NB4 (cell line): ENCODE data around the gene CLRN3.

ENCODE experiments used
- DNase-seq: peaks from one replicate; pipeline ENCODE4 v3.0.0; 2010; ENCODE audit warnings: low read depth
- H3K4me3 ChIP-seq: one replicate; pipeline ENCODE4 v1.5.1; 2011; ENCODE audit warnings: mild to moderate bottlenecking, low read depth, low read length, moderate library complexity
- CTCF ChIP-seq: IDR thresholded peaks from one replicate; pipeline ENCODE4 v1.5.1; 2012; ENCODE audit warnings: low read depth, low read length
- MAX ChIP-seq: IDR thresholded peaks from 2 replicates; pipeline ENCODE4 v1.6.1; 2011; ENCODE audit warnings: low read depth, low read length
- MYC ChIP-seq: IDR thresholded peaks from 2 replicates; pipeline ENCODE4 v1.6.1; 2011; ENCODE audit warnings: low read depth, low read length
- POLR2A ChIP-seq: IDR thresholded peaks from 2 replicates; pipeline ENCODE4 v1.6.1; 2011; ENCODE audit warnings: mild to moderate bottlenecking; ENCODE audit not compliant: insufficient read length; ENCODE audit errors: extremely low read depth

Gene CLRN3

DNA sequence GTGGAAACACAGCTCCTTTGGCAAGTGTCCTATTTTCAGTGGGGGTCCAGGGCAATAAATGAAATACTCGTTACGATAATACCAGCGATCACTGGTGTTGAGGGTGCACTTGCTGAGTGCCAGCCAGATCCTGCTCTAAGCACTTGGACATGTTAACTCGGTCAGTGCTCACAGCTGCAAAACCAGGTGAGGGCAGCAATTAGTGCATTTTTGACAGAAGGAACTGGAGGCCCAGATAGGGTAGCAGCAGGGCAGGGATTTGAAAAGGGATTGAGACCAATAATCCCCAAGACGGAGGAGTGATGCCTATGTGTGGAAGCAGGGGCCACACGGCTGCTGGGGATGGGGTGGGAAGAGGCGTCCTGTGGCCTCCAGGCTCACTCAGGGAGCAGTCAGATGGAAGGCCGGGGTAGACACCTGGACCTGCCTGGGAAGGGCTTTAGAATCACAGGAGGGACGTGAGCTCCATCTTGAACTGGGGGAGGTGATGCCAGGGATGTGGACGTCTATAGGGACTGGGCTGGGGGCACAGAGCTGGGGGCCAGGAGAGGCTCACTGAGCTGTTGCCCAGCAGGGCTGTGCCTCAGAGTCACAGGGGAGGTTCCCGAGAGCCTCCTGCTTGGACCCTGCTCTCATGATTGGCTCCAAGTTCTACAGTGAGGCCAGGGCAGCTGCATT lies 28.5 kb upstream of the CLRN3 start:
- DNase-seq = peak; percentile 27
- TF ChIP-seq POLR2A (no peak), CTCF (no peak), MYC (no peak), MAX (no peak)
- peak overlapping the region; percentile 47 for H3K4me3 ChIP-seq

DNA sequence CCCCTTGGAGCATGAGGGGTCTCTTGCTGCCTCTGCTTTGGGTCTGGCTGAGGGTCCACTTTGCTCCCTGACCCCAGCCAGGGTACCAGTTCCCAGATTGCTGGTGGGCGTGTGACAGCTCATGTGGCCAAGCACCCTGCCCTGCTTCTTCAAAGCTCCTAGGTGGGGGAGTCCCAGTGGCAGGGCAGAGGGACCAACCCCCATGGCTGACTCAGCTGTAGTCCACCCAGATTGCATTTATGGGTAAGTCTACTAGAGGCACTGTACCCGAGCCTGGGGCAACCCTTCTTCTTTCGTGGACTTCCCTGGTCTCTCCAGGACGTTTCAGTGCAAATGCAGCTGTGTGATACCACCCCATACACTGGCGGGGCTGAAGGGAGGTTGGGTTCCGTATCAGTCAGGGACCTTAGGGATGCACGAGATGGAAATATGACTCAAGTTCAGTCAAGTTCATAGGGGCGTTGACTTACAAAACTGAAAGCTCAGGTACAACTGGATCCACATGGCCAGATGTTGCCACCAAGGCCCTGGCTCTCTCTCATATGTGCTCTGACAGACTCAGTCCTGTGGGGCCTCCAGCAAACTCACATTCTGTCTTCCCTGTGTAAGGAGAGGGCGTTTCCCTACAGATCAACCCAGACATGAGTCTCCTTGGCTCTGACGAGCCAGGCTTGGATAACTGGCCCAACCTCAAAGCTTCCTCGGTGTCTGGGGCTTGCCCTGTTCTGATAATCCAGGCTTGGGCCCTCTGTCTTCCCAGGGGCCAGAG lies 27.7 kb upstream of the CLRN3 start:
- peak; percentile 84 for DNase-seq
- no peak for TF ChIP-seq CTCF
- TF ChIP-seq POLR2A = no peak
- no peak for TF ChIP-seq MAX
- TF ChIP-seq MYC = no peak
- H3K4me3 ChIP-seq = peak overlapping the region; percentile 47

DNA sequence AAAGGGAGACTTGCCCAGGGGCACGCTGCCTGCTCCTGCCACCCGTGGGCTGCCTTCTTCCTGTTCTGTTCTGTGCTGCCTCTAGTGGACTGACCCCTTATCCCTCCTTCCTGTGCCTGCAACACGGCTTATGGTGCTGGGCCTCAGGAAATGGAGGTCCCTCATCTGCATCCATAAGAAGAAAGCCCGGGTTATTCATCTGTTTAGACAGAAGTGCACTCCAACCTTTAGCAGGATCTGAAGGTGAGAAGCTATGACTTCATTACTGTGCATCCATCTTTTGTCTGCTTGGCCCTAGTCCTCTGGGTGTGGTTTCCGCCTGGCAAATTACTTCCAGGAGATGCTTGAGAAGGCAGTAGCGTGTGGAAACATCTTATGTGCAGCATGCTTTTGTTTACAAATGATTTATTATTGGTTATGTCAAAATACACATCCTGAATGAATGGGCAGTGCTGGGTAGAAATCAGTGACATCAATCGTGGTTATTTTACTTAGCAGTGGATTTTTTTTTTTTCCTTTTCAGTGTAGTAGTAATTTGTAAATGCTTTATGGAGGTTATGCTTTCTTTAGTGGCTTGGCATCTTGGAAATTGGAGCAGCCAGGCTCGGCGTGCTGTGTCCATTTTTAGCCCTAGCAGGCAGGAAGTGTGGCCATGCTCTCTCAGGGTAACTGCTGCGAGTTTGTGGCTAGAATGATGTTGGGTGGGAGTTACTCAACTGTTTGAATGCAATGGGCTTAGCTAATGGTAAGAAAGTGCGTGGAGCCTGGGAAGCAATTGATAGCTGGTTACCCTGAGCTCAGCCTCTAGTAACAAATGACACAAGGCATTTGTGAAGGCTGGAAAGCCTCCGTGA lies 26.9 kb upstream of the CLRN3 start:
- DNase-seq = peak; percentile 93
- peak overlapping the region; percentile 47 for H3K4me3 ChIP-seq
- no peak for TF ChIP-seq POLR2A
- TF ChIP-seq MAX = peak; percentile 74
- TF ChIP-seq CTCF = peak; percentile 72
- peak; percentile 89 for TF ChIP-seq MYC

DNA sequence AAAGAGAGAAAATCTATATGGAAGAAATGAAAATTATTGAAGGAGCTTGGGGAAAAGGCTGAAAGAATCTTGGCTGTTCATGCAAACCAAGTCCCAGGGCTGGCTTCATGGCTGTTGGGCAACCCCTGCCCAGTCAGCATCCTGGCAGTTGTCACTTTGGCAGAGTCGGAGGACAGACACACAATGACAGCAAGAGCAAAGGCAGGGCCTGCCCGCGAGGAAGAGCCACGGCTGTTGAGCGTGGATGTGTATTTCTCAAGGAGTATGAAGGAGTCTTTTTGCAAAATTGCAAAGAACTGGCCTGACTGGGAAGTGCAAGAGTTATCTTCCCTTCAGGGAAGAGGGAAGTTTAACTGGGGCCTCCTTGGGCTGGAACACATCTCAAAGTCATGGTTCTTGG lies 25.8 kb upstream of the CLRN3 start:
- H3K4me3 ChIP-seq = no peak overlapping the region
- DNase-seq = peak; percentile 58
- no peak for TF ChIP-seq MYC
- no peak for TF ChIP-seq MAX
- no peak for TF ChIP-seq CTCF
- no peak for TF ChIP-seq POLR2A

DNA sequence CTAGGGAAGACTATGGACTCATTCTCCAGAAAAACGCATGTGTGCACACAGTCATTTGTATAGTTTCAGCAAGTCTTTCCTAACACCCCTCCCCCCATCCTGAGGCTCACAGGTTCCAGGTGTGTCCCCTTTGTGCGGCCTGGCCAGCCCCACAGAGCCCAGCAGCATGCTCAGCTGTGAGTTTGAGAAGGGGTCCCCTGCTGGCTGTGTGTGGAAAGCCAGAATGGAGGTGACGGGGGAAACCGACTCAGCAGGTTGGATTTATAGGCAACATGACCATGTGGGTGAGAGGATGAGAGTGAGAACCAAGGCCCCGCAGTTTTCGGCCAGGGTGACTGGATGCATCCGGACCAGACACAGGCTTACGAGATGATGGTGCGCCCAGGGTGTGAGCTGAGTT lies 24.1 kb upstream of the CLRN3 start:
- no peak overlapping the region for H3K4me3 ChIP-seq
- TF ChIP-seq POLR2A (no peak), MYC (no peak), MAX (no peak), CTCF (no peak)
- no peak for DNase-seq
